IMR-90 (cell line): ENCODE measurements around the gene ZFPM1. TPM values are rescaled to one million over a fixed set of nuclear protein-coding genes. Genes with fewer than 3 reads are reported as not detected.

Experiments used
- ATAC-seq: fragments of 200-7000 bp; cut with Tn5 transposase; 2 replicates; pipeline ENCODE4 v1.9.1; 2020; ENCODE audit warnings: low read depth, mild to moderate bottlenecking, moderate library complexity
- BruUV-seq: library from RNA; stranded (reverse); fragments of 400-500 nt; replicated peaks from 2 replicates; lab custom pipeline; 2021; lab: Mats Ljungman, UMichigan
- CTCF ChIA-PET: fragments of 300-600 bp; formaldehyde crosslinking; extraction: SDS; loops from one replicate; lab custom pipeline; 2021; ENCODE audit warnings: antibody characterized with exemption; lab: Yijun Ruan, JAX
- POLR2A ChIA-PET: fragments of 300-600 bp; sonication (Branson Sonifier 250); formaldehyde crosslinking; loops from one replicate; lab custom pipeline; 2022; ENCODE audit warnings: antibody characterized with exemption; ENCODE audit not compliant: unreplicated experiment; lab: Charles Lee
- DNase-seq: peaks from one replicate; pipeline ENCODE4 v3.0.0; 2013
- H2AFZ ChIP-seq: replicated peaks from 2 replicates; pipeline ENCODE3; 2013; ENCODE audit warnings: low read length, mild to moderate bottlenecking; ENCODE audit not compliant: poor library complexity
- H2AK5ac ChIP-seq: 2 replicates; pipeline ENCODE4 v1.6.1; 2013; ENCODE audit warnings: low read depth, low read length, inconsistent platforms
- H2AK9ac ChIP-seq: replicated peaks from 2 replicates; pipeline ENCODE3; 2013; ENCODE audit warnings: mild to moderate bottlenecking, low read depth, low read length, moderate library complexity; ENCODE audit not compliant: poor library complexity
- H2BK120ac ChIP-seq: 2 replicates; pipeline ENCODE4 v1.6.1; 2013; ENCODE audit warnings: low read depth, low read length, inconsistent platforms
- H2BK15ac ChIP-seq: 3 replicates; pipeline ENCODE4 v1.6.1; 2013; ENCODE audit warnings: low read depth, low read length, inconsistent platforms
- H2BK20ac ChIP-seq: 2 replicates; pipeline ENCODE4 v1.6.1; 2013; ENCODE audit warnings: low read depth, mild to moderate bottlenecking, inconsistent platforms, low read length, moderate library complexity
- H2BK5ac ChIP-seq: 2 replicates; pipeline ENCODE4 v1.6.1; 2013; ENCODE audit warnings: mild to moderate bottlenecking, low read depth, low read length, inconsistent platforms; ENCODE audit not compliant: poor library complexity, severe bottlenecking
- H3K14ac ChIP-seq: replicated peaks from 2 replicates; pipeline ENCODE4 v1.6.1; 2013; ENCODE audit warnings: low read depth, low read length, inconsistent platforms
- H3K18ac ChIP-seq: 2 replicates; pipeline ENCODE4 v1.6.1; 2013; ENCODE audit warnings: low read depth, low read length, control low read depth
- H3K23ac ChIP-seq: 2 replicates; pipeline ENCODE4 v1.6.1; 2013; ENCODE audit warnings: low read depth, low read length, inconsistent platforms
- H3K27ac ChIP-seq: 2 replicates; pipeline ENCODE4 v1.5.1; 2013; ENCODE audit warnings: mild to moderate bottlenecking, control low read depth, low read length; ENCODE audit not compliant: insufficient read depth
- H3K27me3 ChIP-seq: 2 replicates; pipeline ENCODE4 v1.6.1; 2013; ENCODE audit warnings: low read length; ENCODE audit not compliant: control insufficient read depth, insufficient read depth
- H3K36me3 ChIP-seq: 2 replicates; pipeline ENCODE4 v1.6.1; 2013; ENCODE audit warnings: low read length, mixed read lengths; ENCODE audit not compliant: control insufficient read depth, insufficient read depth
- H3K4ac ChIP-seq: 2 replicates; pipeline ENCODE4 v1.6.1; 2013; ENCODE audit warnings: low read depth, low read length, inconsistent platforms
- H3K4me1 ChIP-seq: 2 replicates; pipeline ENCODE4 v1.6.1; 2013; ENCODE audit warnings: low read length, mixed read lengths; ENCODE audit not compliant: control insufficient read depth, insufficient read depth
- H3K4me2 ChIP-seq: 2 replicates; pipeline ENCODE4 v1.6.1; 2013; ENCODE audit warnings: low read depth, mild to moderate bottlenecking, control low read depth, low read length, moderate library complexity
- H3K4me3 ChIP-seq: 2 replicates; pipeline ENCODE4 v1.5.1; 2013; ENCODE audit warnings: low read depth, mild to moderate bottlenecking, control low read depth, low read length, moderate library complexity; ENCODE audit not compliant: insufficient read depth
- H3K56ac ChIP-seq: 2 replicates; pipeline ENCODE4 v1.6.1; 2013; ENCODE audit warnings: low read length, inconsistent platforms; ENCODE audit not compliant: insufficient read depth; ENCODE audit errors: extremely low read depth
- H3K79me1 ChIP-seq, 2 experiments: 2 replicates each; pipeline ENCODE4 v1.6.1; 2013; ENCODE audit warnings: low read length in 2 of 2, inconsistent platforms in 1 of 2, low read depth in 1 of 2
- H3K9ac ChIP-seq: 2 replicates; pipeline ENCODE4 v1.6.1; 2013; ENCODE audit warnings: low read depth, low read length, control low read depth
- H3K9me1 ChIP-seq: 2 replicates; pipeline ENCODE4 v1.6.1; 2013; ENCODE audit warnings: low read length, inconsistent platforms; ENCODE audit not compliant: insufficient read depth
- H3K9me3 ChIP-seq: 2 replicates; pipeline ENCODE4 v1.6.1; 2013; ENCODE audit warnings: low read length; ENCODE audit not compliant: control insufficient read depth, insufficient read depth
- H4K20me1 ChIP-seq: 2 replicates; pipeline ENCODE4 v1.6.1; 2013; ENCODE audit warnings: low read length, inconsistent platforms; ENCODE audit not compliant: insufficient read depth
- H4K5ac ChIP-seq: 2 replicates; pipeline ENCODE4 v1.6.1; 2013; ENCODE audit warnings: mild to moderate bottlenecking, low read depth, low read length, control low read depth
- H4K8ac ChIP-seq, 2 experiments: 2 replicates each; pipeline ENCODE4 v1.6.1; 2013; ENCODE audit warnings: low read depth in 2 of 2, low read length in 2 of 2, control low read depth in 1 of 2, inconsistent platforms in 1 of 2
- H4K91ac ChIP-seq: 2 replicates; pipeline ENCODE4 v1.6.1; 2013; ENCODE audit warnings: low read depth, low read length, inconsistent platforms; ENCODE audit not compliant: insufficient read depth
- CEBPB ChIP-seq: IDR thresholded peaks from 2 replicates; pipeline ENCODE4 v1.6.1; 2012; ENCODE audit warnings: low read depth, low read length, improper control_type of control experiment
- FOS ChIP-seq: fragments of 150-350 bp; IDR thresholded peaks from 2 replicates; pipeline ENCODE4 v1.6.1; 2016; ENCODE audit warnings: low read depth, low read length
- MAFK ChIP-seq: IDR thresholded peaks from 2 replicates; pipeline ENCODE4 v1.6.1; 2012; ENCODE audit warnings: low read depth, low read length, improper control_type of control experiment
- MXI1 ChIP-seq: IDR thresholded peaks from 2 replicates; pipeline ENCODE4 v1.6.1; 2012; ENCODE audit warnings: low read depth, mild to moderate bottlenecking, low read length, moderate library complexity, borderline replicate concordance
- NFE2L2 ChIP-seq: fragments of 150-350 bp; IDR thresholded peaks from 2 replicates; pipeline ENCODE4 v1.6.1; 2016; ENCODE audit warnings: low read depth, mild to moderate bottlenecking, low read length
- RAD21 ChIP-seq: IDR thresholded peaks from 2 replicates; pipeline ENCODE4 v1.6.1; 2012; ENCODE audit warnings: low read length, improper control_type of control experiment
- RCOR1 ChIP-seq: IDR thresholded peaks from 2 replicates; pipeline ENCODE4 v1.6.1; 2012; ENCODE audit warnings: mild to moderate bottlenecking, low read length, improper control_type of control experiment; ENCODE audit not compliant: insufficient replicate concordance
- SMC3 ChIP-seq: fragments of 150-350 bp; IDR thresholded peaks from 2 replicates; pipeline ENCODE4 v1.6.1; 2016; ENCODE audit warnings: low read depth, mild to moderate bottlenecking, antibody characterized with exemption, low read length, moderate library complexity
- WGBS, 2 experiments: methylation state at CpG; one replicate each; pipeline versions ENCODE4 v1.1.5 to v1.1.7; 2013; ENCODE audit warnings: missing lambda C conversion rate in 2 of 2; ENCODE audit not compliant: insufficient read length in 1 of 2; ENCODE audit errors: extremely low coverage in 2 of 2; 5-methylcytosine and 5-hydroxymethylcytosine counted together
- dilution Hi-C: fragments of 300-500 bp; cut with HindIII; formaldehyde crosslinking; loops from one replicate; pipeline ENCODE4 v1.14.3; 2018; ENCODE audit warnings: low sequenced_read_pairs; ENCODE audit not compliant: unreplicated experiment
- in situ Hi-C: fragments of 300-500 bp; cut with MboI; formaldehyde crosslinking; loops from 3 replicates; pipeline ENCODE4 v1.14.3; 2019; ENCODE audit warnings: low sequenced_read_pairs, inconsistent platforms, mixed read lengths
- intact Hi-C: fragments of 100-400 bp; cut with micrococcal nuclease; formaldehyde crosslinking; loops from 2 replicates; pipeline ENCODE4 v1.10.0; 2022
- polyA plus RNA-seq, 3 experiments: library from polyadenylated mRNA; depleted of rRNA; stranded (reverse); fragments of >200 nt; gene quantifications; 2 replicates each; pipeline ENCODE4 v1.2.3, GENCODE V29; 2012; ENCODE audit warnings: low replicate concordance in 1 of 3
- total RNA-seq: library from RNA; depleted of rRNA; stranded (reverse); fragments of >200 nt; gene quantifications from 2 replicates; pipeline ENCODE4 v1.2.3, GENCODE V29; 2012
- TF ChIP-seq, protein P1 (sequence below): fragments of 150-350 bp; IDR thresholded peaks from 2 replicates; pipeline ENCODE4 v1.6.1; 2016; ENCODE audit warnings: low read depth, mild to moderate bottlenecking, low read length, moderate library complexity, borderline replicate concordance
- TF ChIP-seq, protein P2 (sequence below): conservative IDR thresholded peaks from 2 replicates; pipeline ENCODE4 v1.5.1; 2012; ENCODE audit warnings: mild to moderate bottlenecking, low read depth, low read length, improper control_type of control experiment
- TF ChIP-seq, protein P3 (sequence below): fragments of 150-350 bp; IDR thresholded peaks from 2 replicates; pipeline ENCODE4 v1.6.1; 2017; ENCODE audit warnings: mild to moderate bottlenecking, antibody characterized with exemption, low read length, low read depth

Gene ZFPM1
- total and polyA plus RNA-seq, 2 of the 4 experiments (the other 2 are of a cell fraction): 0.36 to 1.1 TPM

DNA sequence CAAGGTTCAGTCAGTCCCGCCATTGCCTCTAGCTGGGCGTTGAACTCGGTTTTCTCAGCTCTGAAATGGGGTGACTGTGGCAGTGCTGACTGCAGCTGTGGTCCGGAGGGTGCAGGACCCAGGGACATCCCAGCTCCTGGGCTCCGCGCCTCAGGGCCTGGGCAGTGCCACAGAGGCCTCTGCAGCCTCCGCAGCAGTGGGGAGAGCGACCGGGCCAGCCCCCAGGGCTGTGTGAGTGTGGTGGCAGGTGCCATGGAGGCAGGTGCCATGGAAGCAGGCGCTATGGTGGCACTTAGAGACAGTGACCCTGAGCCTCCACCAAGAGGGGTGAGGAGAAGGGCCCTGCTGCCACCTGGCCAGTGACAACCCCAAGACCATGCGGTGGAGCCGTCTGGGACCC, 39.4 kb upstream of the ZFPM1 start:
- H3K9me3 ChIP-seq: no peaks in the 10 kb centered on the region
- no peak overlapping the region for H4K91ac ChIP-seq
- H3K23ac ChIP-seq: no peak overlapping the region
- H3K4ac ChIP-seq: no peak overlapping the region
- H2AK5ac ChIP-seq: no peak overlapping the region
- no peak overlapping the region for H2BK5ac ChIP-seq
- no peak overlapping the region for H3K18ac ChIP-seq
- intact Hi-C loops: no loop called here
- DNase-seq: no peak
- no peak overlapping the region for H3K56ac ChIP-seq
- peaks cover 100% of the 10 kb centered on the region for H4K20me1 ChIP-seq
- H2BK15ac ChIP-seq: no peak overlapping the region
- no peak for ATAC-seq
- no peak overlapping the region for H2AFZ ChIP-seq
- TF ChIP-seq MAFK (no peak), SMC3 (no peak), MXI1 (no peak), RAD21 (no peak), FOS (no peak), NFE2L2 (no peak), CEBPB (no peak), RCOR1 (no peak)
- TF ChIP-seq, protein P1, sequence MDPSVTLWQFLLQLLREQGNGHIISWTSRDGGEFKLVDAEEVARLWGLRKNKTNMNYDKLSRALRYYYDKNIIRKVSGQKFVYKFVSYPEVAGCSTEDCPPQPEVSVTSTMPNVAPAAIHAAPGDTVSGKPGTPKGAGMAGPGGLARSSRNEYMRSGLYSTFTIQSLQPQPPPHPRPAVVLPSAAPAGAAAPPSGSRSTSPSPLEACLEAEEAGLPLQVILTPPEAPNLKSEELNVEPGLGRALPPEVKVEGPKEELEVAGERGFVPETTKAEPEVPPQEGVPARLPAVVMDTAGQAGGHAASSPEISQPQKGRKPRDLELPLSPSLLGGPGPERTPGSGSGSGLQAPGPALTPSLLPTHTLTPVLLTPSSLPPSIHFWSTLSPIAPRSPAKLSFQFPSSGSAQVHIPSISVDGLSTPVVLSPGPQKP: no peak
- TF ChIP-seq, protein P2, sequence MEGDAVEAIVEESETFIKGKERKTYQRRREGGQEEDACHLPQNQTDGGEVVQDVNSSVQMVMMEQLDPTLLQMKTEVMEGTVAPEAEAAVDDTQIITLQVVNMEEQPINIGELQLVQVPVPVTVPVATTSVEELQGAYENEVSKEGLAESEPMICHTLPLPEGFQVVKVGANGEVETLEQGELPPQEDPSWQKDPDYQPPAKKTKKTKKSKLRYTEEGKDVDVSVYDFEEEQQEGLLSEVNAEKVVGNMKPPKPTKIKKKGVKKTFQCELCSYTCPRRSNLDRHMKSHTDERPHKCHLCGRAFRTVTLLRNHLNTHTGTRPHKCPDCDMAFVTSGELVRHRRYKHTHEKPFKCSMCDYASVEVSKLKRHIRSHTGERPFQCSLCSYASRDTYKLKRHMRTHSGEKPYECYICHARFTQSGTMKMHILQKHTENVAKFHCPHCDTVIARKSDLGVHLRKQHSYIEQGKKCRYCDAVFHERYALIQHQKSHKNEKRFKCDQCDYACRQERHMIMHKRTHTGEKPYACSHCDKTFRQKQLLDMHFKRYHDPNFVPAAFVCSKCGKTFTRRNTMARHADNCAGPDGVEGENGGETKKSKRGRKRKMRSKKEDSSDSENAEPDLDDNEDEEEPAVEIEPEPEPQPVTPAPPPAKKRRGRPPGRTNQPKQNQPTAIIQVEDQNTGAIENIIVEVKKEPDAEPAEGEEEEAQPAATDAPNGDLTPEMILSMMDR: no peak
- TF ChIP-seq, protein P3, sequence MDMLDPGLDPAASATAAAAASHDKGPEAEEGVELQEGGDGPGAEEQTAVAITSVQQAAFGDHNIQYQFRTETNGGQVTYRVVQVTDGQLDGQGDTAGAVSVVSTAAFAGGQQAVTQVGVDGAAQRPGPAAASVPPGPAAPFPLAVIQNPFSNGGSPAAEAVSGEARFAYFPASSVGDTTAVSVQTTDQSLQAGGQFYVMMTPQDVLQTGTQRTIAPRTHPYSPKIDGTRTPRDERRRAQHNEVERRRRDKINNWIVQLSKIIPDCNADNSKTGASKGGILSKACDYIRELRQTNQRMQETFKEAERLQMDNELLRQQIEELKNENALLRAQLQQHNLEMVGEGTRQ: no peak
- in situ Hi-C loops: no loop called here
- H3K4me1 ChIP-seq: peaks cover 5% of the 10 kb centered on the region; the same call in 1 of the 2 replicates
- H2AK9ac ChIP-seq: no peak overlapping the region
- H3K4me2 ChIP-seq: no peak overlapping the region
- H3K36me3 ChIP-seq: peaks cover 64% of the 10 kb centered on the region
- H4K8ac ChIP-seq: no peak overlapping the region
- 100% methylated on average over 4 of the region's 12 CpGs; no CpG with 5 or more reads in 1 of the 2 experiments for WGBS, 2 experiments
- H2BK20ac ChIP-seq: no peak overlapping the region
- H3K9me1 ChIP-seq: peaks cover 15% of the 10 kb centered on the region
- POLR2A ChIA-PET: no interaction called here
- no peak overlapping the region for H3K27ac ChIP-seq
- H3K9ac ChIP-seq: no peak overlapping the region
- H2BK120ac ChIP-seq: no peak overlapping the region
- BruUV-seq: no TSS peak
- no peaks in the 10 kb centered on the region for H3K27me3 ChIP-seq
- H4K5ac ChIP-seq: no peak overlapping the region
- no peak overlapping the region for H3K4me3 ChIP-seq
- H3K14ac ChIP-seq: no peak overlapping the region
- H3K79me1 ChIP-seq: peaks cover 13 to 94% of the 10 kb centered on the region in 2 experiments
- dilution Hi-C loops: no loop called here
- CTCF ChIA-PET: no interaction called here
